Upper lobe of left lung (tissue), 4 donors: ENCODE data around the gene ACSM2B.
"Not testable (repeated sequence)": the region's sequence is repeated elsewhere in the genome, so short reads cannot be mapped to it uniquely, and the experiment has no call there.

Experiments used
- CTCF ChIP-seq, 6 experiments: fragments of 450-650 bp in 4 of 6; fragments of 200-600 bp in 2 of 6; sonication (generic) in 2 of 6; IDR thresholded peaks; one replicate each; pipeline ENCODE4 v1.5.1; 2016 to 2019; ENCODE audit warnings: antibody characterized with exemption in 6 of 6
- EP300 ChIP-seq, 4 donors: sonication (generic); formaldehyde crosslinking; IDR thresholded peaks; one replicate each; pipeline ENCODE4 v1.5.1; 2017; ENCODE audit warnings: antibody characterized with exemption in 4 of 4, control low read depth in 2 of 4
- POLR2A ChIP-seq, 4 donors: fragments of 450-650 bp; IDR thresholded peaks; one replicate each; pipeline ENCODE4 v1.5.1; 2016 to 2017; ENCODE audit warnings: antibody characterized with exemption in 4 of 4, mild to moderate bottlenecking in 2 of 4

GRCh38 chr16:20546951-20547350, 29.2 kb downstream of the ACSM2B start:
- TF ChIP-seq CTCF, EP300, POLR2A (IDR thresholded peaks at IDR 0.05): not testable (repeated sequence)
